GF-D8 (cell line): ENCODE data around the gene LFNG.

Experiments
- DNase-seq: peaks from one replicate; lab custom pipeline; 2025; lab: John Stamatoyannopoulos, UW

Gene LFNG

DNA sequence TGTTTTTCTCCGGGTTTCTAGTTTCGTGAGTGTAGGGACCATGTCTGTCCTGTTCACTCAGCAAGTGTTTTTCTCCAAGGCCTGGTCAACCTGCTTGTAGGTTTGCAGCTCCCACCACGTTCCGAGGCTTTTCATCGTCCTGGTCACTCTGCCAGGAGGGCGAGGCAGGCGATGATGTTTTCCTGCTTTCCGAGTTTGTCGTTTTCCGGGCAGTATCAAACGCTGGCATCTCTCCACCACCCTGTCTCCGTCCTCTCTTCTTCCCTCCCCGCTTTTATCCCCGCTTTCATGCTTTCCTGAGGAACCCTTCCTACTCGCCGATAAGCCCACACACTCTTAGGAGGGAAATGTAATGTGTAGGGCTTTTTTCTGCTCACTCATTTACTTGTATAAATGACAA lies 50.4 kb downstream of the LFNG start:
- DNase-seq = no peak

DNA sequence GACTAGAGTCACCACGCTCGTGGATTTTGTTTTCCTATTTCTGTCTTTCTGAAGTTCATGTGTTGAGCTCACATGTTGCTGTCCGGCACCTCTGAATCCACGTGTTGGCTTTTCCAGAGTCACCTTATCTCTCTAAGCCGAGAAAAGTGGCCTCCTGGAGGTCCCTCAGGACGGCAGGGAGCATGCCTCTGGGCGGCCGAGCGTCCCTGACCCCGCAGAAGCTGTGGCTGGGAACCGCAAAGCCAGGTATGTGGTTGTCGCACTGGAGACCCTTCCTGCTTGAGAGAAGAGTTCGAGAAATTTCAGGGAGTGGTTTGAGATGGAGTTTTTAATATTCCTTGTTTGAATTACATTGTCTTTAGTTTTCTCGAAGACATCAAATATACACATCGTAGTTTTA lies 51.8 kb downstream of the LFNG start:
- no peak for DNase-seq

DNA sequence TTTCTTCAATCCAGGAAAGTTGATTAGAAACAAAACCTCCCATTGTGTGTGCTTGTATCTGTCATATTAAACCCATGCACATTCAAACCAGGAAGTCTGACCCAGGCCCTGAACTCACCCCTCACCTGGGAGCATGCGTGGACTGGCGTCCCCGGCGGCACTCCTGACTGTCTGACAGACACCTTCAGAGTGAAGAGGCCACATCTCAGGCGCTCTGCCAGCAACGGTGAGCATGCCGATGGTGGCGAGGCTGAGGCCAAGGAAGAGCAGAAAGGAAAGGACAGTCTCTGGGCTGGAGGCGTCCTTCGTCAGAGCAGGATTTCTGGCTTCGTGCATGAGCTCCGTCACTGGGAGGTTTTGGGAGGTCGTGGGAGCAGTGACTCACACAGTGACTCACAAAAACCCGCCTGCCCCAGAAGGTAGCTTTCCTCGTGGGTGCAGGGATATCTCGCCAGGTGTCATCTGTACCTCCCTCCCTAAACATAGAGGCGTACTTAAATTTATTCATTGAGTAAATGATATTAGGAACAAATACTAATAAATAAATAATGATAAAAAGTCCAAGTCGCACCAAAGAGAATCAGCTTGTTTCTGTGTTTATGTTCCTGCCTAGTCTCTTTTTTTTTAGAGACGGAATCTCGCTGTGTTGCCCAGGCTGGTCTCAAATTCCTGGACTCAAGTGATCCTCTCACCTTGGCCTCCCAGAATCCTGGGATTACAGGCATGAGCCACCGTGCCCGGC lies 52.7 kb downstream of the LFNG start:
- DNase-seq = no peak

DNA sequence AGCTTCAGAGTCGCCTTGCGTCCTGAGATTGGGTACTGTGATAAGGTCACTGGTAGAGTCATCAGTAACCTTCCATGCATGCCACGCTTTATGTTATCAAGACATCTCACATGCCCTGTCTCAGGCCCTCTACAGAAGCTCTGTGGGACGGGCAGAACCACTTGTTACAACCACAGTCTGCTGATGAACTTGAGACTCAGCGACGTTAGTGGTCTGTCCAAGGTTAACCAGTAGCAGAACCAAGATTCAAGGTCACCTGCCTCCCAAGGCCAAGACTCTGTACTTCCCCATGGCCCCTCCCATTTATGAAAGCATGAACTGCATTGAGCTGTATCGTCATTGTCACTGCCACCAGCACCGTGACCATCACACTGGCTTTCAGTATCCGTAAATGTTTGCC lies 54.2 kb downstream of the LFNG start:
- no peak for DNase-seq

DNA sequence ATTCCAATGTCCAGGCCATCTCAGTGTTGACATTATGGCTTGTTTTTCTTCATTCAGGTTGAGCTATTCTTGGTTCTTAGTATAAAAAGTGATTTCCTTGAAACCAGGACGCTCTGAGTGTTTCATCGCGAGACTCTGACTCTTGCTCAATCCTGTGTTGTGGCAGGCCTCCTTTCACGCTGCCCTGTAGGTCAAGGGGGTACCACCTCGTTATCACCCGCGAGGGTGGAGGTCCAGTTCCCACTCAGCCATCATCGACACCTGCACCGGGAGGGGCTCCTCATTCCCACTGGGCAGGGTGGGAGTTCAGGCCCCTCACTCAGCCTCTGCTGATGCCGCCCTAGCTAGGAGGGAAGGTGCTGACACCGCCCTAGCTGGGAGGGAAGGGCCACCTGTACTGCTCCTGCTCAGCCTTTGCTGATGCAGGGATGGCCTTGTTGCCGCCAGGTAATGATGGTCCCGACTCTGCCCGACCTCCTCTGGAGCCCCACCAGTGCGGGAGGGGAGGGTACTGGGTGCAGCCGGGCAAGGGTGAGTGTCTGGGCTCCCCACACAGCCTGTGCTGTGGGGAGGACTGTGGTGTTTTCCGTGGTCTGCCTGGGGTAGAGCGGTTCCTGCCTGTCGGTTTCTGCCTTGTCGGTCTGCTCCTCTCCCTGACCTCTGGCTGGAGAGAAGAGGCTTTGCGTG lies 55.6 kb downstream of the LFNG start:
- no peak for DNase-seq

DNA sequence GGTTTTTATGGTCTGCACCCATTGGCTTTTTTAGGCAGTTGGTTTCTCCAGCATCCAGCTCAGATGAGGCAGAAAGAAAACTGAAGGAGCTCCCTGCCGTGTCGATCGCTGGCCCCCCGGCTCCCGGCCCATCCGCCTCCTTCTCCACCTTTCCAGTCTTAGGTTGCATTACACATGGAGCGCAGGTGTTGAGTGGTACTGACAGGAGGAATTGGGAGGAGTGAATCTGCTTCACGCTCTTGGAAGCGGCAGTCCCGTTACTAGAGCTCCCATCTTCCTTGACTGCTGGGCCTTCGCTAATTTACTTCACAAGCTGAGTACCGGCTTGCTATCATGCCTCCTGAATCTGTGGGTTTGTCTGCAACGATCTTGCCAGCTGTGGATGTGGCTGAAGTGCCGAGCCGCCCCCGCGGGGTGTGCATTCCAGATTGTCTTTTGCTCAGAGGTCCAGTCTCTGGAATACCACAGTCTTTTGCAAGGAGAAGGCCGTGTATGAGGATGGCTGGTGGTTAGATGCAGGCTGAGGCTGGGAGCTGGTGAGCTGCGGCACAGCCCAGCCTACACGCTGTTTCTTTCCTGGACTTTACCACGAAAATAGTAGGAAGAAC lies 56.3 kb downstream of the LFNG start:
- no peak for DNase-seq

DNA sequence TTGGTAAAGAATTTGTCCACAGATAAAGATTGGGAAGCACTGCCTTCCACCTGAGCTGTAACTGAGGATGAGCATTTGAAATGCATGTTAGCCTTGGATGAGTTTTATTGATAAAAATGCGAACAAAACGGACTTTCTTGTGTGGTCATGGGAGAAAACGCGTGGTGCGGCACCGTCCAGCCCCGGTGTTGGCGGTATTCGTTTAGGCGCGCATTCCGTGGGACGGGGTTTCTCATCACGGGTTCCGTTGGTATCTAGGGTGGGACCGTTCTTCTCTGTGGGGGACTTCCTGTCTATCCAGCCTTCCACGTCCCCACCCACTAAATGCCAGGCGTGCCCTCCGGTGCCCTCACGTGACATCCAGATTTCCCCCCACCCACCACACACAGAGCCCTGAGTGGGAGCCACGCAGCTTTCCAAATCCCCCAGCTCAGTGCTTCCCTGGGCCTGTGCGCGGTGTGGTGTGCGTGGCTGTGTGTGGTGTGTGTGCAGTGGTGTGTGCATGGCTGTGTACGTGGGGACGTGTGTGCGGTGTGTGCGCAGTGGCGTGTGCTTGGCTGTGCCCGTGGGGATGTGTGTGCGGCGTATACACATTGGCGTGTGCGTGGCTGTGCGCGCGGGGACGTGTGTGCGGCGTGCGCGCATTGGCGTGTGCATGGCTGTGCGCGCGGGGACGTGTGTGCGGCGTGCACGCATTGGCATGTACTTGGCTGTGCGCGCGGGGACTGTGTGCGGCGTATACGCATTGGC lies 57.3 kb downstream of the LFNG start:
- DNase-seq = no peak
